NCI-H1436 treated with DMSO at 0.1 percent for 48 hours (cell line): Measurements from ENCODE around the gene NTRK1.

Source experiments
- DNase-seq: peaks from one replicate; lab custom pipeline; 2025; lab: John Stamatoyannopoulos, UW

Gene NTRK1

DNA sequence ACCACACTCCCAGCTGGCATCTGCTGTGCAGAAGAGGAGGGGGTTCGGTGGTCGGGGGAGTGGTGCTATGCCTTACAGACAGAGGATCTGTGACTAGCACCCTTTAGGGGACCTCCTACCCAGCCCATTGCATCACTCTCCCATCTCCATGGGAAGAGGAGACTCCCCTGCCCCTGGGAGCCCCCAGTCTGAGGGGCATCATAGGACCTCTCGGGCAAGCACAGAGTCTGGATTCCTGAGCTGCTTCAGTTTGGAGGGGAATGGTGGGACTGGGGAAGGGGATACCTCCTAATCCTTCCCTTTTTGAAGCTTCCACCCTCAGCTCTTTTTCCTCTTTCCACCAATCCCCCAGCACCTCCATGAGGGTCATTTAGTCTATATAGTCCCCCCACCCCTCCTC lies 3.1 kb upstream of the NTRK1 start:
- no peak for DNase-seq

DNA sequence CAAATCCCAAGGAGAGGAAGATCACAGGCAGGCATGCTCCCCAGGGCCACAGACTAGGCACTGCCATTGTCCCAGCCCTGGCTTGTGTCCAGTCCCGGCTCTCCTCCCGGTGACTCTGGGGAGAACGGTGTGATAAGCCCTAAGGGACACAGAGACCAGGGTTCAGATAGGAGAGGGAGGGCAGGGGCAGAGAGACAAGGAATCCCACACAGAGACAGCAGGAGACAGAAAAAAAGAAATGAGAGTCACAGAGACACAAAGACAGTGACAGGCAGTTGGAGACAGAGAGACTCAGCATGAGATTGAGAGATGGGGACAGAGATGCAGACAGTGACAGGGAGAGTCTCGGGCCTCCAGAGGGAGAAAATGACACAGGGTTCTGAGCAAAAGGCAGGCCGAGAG lies 2.1 kb upstream of the NTRK1 start:
- no peak for DNase-seq

DNA sequence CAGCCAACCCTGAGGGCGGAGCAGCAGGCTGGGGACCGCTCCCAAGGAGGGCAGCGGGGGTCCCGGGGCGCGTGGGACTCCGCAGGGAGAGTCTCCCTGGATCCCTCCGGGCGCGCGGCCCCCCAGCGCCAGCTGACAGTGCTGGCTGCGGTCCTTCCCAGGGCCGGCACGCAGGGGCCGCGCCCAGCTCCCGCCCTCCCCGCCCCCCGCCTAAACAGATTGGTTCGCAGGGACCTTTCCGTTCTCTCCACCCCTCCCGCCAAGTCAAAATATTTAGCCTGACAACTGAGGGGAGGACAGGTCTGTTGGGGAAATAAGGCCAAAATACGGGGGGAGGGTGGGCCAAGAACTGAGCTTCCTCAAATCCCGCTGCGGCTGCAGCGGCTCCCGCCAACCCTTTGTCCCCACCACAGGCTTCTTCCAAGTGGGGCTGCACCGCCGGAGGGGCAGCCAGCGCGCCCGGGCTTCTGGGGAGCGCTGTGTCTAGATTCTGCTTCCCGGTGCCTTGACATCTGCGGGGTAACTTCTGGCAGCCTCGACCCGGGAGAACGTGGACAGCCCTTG lies 1.6 kb upstream of the NTRK1 start, which contains the start of gene INSRR:
Gene INSRR (minus strand): TSS at position 159 of the 564 bp plus-strand sequence. CDS start 496 bp downstream, outside the sequence.
- DNase-seq: no peak

DNA sequence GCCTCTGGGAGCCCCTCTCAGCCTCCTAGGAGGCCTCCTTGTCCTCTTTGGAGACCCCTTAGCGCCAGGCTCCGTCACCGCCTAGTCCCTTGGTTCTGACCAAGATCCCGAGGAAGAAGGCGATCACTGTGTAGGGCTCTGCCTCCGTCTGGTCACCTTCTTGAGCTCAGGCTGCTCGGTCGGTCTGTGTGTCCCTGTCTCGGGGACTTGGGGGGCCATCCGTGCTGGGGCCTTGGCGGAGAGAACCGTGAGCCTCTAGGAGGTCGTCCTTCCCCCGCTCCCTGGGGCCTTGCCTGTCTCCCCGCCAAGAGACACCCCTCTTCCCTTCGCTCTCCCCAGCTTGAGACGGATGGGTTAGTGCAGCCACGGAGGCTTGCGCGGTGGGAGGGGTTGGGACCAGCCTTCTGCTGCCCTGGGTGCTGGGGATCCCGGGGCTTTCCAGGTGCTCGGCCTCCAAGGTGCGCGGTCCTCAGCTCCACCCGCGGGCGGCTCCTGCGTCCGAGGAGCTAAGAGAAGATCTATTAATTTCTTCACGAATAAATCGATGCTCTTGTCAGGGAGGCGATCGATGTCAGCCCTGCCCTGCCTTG lies 1.0 kb upstream of the NTRK1 start:
- no peak for DNase-seq

DNA sequence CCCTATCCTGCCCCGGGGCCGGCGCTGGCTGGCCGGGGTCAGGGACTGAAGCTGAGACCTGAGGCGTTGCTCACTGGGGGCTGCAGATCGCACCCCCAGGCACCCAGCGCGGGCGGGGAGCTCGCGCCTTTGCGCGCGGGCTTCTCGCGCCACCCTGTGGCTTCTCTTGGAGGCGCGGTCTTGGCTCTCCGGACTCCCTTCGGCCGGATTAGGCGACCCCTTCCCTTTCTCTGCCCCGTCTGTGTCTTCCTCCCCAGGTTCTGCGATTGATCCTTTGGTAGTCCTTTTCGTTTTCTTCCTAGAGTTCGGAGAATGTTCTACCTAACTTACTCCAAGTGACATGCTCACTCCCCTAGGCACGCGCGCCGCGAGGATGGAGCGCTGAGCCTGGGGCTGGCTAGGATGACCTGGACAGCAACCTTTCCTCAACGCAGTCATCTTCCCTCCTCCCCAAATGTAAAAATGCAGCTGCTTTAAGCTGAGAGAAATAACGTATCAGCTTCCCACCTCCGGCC lies 495 bp upstream of the NTRK1 start:
- no peak for DNase-seq

DNA sequence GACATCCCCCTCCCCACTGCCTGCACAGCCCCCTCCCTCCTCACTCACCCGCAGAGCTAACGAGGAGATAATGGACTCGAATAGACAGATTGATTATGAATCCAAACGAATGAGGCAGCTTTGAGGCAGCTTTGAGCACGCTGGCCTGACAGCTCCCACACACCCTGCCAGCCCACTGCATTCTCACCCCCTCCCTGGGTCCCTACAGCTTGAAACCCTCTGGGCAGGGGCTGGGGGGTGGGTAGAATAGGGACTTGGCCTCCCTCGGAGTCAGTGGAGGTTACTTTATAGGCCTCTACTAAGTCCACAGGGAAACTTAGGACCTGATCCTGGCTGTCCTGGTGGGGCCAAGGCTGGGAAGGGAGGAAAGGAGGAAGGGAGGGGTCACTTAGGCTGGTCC lies 1.9 kb downstream of the NTRK1 start:
- DNase-seq: no peak

DNA sequence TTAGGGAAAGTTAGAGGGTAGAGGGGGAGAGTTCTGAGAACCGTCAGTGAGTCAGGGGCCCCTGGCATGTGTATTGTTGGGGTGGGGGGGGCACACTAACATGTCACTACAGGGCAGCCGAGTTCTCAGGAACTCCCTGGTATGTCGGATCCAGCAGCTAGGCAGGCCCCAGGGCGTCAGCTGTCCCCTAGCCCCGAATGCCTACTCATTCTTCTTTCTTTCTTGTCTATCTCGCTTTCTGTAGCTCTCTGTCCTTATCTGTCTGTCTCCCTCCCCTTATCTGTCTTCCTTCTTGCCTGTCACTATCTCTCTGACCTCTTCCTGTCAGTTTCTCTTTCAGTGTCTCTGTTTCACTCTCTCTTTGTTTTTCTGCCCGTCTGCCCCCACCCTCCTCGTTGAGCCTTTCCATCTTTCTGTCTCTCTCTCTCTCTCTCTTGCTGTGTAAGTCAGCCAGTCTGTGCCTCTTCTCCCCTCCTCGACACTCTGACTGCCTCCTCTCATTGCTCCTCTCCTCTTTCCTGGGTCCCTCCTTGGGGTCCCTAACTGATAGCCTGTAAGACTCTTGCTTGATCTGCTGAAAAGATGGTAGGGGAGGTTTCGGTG lies 2.4 kb downstream of the NTRK1 start:
- DNase-seq: no peak

DNA sequence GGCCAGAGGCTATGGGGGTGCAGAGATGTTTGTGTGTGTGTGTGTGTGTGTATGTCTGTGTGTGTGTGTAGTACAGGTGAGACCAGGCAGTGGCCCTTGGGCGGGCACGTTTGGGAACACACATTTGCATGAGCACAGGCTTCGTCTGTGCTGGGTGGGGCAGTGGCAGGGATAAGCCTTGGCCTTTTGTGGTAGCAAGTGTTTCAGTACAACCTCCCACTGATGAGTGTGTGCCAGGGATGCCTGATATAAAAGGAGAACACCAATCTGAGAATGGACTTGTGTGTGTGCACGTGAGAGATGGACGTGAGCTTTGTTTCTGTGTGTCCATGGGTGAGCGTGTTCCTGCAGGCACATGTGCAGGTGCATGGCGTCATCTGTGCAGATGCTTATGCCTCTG lies 3.0 kb downstream of the NTRK1 start:
- DNase-seq: no peak

DNA sequence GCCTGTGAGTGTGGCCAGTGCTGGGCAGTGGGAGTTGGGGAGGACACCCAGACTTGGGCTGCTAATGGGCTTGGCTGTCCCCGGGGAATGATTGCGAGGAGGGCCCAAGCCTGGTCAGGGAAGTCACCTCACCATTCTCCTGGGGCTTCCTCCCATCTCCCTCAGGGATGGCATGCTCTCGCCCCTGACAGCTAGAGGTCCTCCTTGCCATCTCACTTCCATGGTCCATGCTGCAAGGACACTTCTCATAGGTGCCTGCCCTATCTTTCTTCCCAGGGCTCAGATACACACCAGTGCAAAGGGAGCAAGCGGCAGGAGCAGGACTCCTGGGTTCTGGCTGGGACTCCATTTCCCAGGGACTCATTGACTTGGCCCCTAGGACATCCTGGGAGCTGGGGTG lies 4.1 kb downstream of the NTRK1 start:
- DNase-seq: no peak

DNA sequence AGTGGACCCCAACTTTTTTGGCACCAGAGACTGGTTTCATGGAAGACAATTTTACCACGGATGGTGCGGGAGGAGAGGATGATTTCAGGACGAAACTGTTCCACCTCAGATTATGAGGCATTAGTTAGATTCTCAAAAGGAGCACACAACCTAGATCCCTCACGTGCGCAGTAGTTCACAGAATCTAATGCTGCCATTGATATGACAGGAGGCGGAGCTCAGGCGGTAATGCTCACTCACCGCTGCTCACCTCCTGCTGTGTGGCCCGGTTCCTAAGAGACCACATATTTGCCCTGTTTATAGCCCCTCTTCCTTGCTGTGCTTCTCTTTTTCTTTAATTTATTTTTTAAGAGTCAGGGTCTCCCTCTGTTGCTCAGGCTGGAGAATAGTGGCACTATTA lies 4.6 kb downstream of the NTRK1 start:
- DNase-seq: no peak

DNA sequence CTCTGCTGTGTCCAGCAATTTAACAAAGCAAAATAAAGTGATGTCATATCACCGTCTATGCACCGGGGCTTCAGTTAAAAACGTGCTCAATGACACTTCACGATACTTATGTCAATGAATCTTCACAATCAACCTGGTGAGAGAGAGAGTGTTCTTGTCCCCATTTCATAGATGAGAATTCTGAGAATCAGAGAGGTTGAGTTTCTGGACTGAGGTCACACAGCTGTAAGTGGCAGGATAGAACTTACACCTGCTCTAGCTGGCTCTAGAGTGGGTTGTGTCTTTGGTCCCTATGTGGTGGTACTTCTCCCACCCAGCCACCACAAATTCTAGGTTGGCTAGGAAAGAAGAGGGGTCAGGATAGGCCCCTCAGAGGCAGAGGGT lies 5.2 kb downstream of the NTRK1 start:
- no peak for DNase-seq

DNA sequence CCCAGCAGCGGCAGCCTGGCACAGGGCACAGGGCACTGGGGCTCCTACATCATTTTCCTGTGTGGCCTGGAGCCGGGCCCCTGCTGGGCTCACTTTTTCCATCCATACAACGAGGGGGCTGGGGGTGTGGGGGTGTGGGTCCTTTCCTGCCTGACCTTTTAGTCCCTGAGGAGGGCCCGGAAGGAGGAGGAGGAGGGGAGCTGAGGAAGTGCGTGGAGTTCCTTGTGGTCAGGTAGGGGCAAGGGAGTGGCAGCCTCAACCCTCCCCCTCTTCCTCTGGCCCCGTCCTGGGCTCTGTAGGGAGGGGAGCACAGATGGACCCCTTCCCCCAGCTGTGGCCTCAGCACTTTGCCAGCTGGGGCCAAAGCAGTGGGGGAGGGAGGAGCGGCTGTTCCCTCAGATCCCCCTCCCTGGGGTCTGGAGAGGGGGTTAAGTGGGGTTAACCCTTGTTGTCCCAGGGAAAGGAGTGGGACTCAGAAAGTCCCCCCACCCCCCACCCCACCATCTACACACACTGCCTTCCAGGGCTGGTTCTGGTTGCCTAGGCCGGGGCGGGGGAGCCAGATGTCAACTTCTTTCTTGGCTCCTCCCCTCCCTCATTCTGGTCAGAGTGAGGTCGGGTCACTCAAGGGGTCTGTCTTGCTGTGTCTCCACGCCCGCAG lies 5.7 kb downstream of the NTRK1 start:
- no peak for DNase-seq

DNA sequence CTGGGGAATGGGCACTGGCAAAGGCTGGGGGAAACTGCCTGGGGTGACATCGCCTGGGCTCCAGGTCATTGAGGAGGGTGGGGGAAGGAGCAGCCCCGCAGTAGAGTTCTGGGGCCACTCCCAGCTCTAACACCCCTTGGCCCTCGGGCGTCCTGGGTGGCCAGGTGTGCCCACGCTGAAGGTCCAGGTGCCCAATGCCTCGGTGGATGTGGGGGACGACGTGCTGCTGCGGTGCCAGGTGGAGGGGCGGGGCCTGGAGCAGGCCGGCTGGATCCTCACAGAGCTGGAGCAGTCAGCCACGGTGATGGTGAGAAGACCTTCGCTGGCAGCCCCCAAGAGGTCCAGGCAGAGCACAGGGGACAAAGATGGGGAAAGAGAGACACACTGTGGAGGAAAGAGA lies 7.7 kb downstream of the NTRK1 start:
- DNase-seq: no peak

DNA sequence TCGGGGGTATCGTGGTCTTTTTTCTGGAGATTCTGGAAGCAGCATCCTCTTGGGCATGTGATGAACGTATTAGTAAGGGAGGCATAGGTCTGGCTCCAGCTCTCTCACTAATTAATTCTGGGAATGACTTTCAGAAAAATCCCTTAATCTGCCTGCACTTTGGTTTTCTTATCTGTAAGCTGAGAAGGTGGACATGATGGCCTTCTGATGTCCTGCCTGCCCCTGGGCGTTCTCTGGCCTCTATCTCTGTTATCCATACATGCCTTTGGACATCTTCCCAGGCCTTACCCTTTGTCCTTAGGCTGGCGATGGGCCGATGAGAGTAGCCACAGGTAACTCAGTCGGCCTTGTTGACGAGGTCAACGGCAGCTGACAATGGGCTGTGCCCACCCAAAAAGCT lies 8.8 kb downstream of the NTRK1 start:
- DNase-seq: no peak

DNA sequence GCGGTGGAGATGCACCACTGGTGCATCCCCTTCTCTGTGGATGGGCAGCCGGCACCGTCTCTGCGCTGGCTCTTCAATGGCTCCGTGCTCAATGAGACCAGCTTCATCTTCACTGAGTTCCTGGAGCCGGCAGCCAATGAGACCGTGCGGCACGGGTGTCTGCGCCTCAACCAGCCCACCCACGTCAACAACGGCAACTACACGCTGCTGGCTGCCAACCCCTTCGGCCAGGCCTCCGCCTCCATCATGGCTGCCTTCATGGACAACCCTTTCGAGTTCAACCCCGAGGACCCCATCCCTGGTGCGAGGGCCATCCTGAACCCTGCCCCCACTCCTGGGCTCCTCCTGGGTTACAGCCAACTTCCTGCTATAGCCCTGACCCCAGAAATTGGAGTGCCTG lies 13.0 kb downstream of the NTRK1 start:
- DNase-seq: no peak

DNA sequence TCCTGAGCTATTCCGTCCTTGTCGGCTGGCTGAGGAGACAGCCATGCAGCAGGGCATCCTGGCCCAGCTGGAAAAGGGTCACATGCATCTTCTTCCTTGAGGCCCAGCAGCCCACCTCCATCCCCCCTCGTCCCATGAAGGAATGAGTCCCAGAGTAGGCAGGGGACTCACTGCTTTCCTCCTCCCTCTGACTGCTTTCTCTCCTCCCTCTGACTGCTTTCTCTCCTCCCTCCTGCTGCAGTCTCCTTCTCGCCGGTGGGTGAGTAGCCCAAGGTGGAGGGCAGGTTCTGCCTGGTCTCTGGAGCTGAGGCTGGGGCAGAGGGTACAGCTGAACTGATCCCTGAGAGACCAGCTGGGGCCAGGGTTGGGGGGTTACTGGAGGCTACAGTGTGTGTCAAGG lies 13.5 kb downstream of the NTRK1 start:
- DNase-seq: no peak

DNA sequence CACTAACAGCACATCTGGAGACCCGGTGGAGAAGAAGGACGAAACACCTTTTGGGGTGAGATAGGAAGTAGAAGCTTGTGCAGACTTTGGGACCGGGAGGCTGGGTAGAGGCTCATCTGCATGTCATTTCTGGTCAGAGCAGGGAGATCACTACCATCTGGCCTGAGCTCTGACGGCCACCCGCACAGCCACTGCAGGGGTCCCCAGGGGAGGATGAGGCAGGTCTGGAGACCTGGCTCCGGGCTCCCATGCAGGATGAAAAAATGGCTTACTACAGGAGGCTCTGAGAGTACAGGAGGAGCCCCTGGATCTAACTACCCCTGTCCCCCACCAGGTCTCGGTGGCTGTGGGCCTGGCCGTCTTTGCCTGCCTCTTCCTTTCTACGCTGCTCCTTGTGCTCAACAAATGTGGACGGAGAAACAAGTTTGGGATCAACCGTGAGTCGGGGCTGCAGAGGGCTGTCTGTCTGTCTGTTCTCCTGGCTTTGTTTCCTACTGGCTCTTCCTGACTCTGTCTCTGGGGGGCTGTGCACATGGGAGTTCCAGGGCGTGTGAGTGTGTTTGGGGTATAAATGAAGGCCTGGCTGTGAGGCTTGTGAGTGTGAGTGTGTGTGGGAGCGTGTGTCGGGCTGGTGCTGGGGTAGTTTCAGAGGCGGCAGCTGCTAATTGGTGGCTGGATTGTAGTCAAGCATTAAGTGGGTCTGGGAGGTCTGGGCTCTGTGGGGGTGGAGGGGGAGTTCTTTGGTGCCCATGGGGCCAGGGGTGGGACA lies 14.1 kb downstream of the NTRK1 start:
- no peak for DNase-seq

DNA sequence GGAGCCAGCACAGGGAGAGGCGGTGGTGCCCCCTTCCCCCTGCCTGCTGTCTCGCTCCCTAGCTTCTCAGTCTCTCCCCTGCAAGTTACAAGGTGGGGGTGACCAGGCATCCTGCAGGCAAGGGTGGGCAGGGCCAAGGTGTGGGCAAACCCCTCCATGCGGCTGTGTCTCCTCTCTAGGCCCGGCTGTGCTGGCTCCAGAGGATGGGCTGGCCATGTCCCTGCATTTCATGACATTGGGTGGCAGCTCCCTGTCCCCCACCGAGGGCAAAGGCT lies 14.6 kb downstream of the NTRK1 start:
- DNase-seq: no peak

DNA sequence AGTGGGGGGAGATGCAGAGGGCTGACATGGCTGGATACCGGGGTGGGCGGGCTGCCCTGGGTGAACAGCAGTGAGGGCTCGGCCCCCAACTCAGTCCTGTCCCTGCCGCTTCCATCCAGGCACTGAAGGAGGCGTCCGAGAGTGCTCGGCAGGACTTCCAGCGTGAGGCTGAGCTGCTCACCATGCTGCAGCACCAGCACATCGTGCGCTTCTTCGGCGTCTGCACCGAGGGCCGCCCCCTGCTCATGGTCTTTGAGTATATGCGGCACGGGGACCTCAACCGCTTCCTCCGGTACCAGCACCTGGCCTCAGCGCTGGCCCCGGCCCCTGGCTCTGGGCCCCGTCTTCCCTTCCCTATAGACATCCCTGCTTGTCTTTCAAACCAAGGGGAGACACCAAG lies 15.6 kb downstream of the NTRK1 start:
- no peak for DNase-seq

DNA sequence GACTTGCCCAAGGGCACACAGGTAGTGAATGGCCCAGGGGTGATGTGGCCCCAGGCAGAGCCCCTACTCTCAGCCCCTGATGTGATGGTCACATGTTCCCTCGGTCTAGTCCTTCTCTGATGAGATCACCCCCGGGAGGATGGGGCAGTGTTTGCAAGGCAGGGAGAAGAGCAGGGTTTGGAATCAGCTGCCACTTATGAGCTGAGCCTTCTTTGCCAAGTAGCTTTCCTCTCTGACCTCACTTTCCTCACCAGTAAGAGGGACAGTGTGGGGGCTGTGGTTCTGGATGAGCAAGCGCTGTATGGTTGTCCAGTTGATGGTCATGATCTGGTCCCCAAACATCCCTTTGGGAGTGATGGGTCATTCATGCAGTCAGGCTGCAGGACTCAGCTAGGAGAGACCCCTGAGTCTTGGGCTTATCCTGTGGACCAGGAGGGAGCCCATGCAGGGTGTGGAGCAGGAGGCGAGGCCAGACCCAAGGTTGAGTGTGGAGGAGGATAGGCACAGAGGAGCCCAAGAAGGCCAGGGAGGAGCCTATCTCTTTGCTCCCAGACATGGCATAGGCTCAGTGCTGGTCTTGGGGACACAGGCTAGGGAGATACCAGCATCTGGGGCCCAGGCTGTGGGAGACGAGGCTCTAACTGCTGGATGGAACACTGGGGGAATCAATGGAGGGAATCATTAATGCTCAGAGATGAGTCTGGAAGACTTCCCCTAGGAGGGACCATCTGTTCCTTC lies 16.9 kb downstream of the NTRK1 start:
- DNase-seq: no peak

DNA sequence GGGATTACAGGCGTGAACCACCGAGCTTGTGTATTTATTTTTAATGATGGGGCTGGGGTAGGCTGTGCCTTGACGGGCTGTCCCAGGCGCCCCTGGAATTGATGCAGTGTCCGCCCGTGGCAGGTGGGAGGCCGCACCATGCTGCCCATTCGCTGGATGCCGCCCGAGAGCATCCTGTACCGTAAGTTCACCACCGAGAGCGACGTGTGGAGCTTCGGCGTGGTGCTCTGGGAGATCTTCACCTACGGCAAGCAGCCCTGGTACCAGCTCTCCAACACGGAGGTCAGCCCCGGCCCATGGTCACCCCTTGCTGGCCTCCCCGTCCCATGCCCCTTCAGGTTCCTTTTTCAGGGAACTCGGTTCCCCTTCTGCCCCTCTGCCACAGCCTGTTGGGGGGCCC lies 19.2 kb downstream of the NTRK1 start:
- DNase-seq: no peak

DNA sequence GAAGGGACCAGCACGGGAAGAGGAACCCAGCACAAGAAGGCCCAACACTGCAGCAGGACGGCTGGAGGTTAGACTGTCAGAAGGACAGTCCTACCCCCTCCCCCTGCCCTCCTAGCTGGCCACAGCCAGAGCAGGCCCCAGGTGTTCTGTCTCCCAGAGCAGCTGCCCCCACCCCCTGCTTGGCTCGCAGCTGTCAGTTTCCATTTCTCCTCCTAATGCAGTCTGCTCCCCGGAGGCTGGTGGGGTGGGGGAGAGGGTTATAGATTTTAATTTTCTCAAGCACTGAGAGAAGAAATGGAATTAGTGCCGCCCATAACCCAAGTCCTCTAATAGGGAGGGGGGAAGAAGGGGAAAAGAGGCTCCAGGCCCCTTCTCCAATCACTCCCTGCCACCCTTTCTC lies 19.8 kb downstream of the NTRK1 start:
- no peak for DNase-seq
